ENCODE results near the gene ANO4. TPM values are rescaled to one million over a fixed set of nuclear protein-coding genes. Genes with fewer than 3 reads are reported as not detected.

The ANO4 gene
- total RNA-seq, 2 donors from 2014 or later: not detected

- H3K9me3 Mint-ChIP-seq: peaks cover 8% of the 10 kb centered on the region
- no peak overlapping the region for H3K4me3 Mint-ChIP-seq
- H3K27me3 Mint-ChIP-seq: no peaks in the 10 kb centered on the region
Observed at GRCh38 chr12:100875156-100875555, 80.6 kb downstream of the ANO4 start.

GRCh38 chr12:100875771-100876170 is 81.2 kb downstream of the ANO4 start:
- ATAC-seq (replicated peaks): no peak
- Mint-ChIP-seq H3K4me1 (no peaks in the 10 kb centered on the region), H3K27ac (no peak overlapping the region), H3K4me3 (no peak overlapping the region), H3K36me3 (ENCODE audit: low read depth) (no peaks in the 10 kb centered on the region), H3K9me3 (peaks cover 8% of the 10 kb centered on the region), H3K27me3 (no peaks in the 10 kb centered on the region)

More at GRCh38 chr12:100875156-100875555, 80.6 kb downstream of the ANO4 start:
- Mint-ChIP-seq H3K36me3 (ENCODE audit: low read depth) (no peaks in the 10 kb centered on the region), H3K27ac (no peak overlapping the region), H3K4me1 (no peaks in the 10 kb centered on the region)
- ATAC-seq (replicated peaks): no peak

- ATAC-seq (replicated peaks): no peak
- Mint-ChIP-seq H3K4me3 (no peak overlapping the region), H3K27me3 (no peaks in the 10 kb centered on the region), H3K4me1 (no peaks in the 10 kb centered on the region), H3K9me3 (peaks cover 8% of the 10 kb centered on the region), H3K36me3 (ENCODE audit: low read depth) (no peaks in the 10 kb centered on the region), H3K27ac (no peak overlapping the region)
Observed at GRCh38 chr12:100877776-100878175, 83.2 kb downstream of the ANO4 start.

GRCh38 chr12:100895192-100895591 is 100.6 kb downstream of the ANO4 start:
- H3K27me3 Mint-ChIP-seq: peaks cover 4% of the 10 kb centered on the region
- H3K36me3 Mint-ChIP-seq (ENCODE audit: low read depth): no peaks in the 10 kb centered on the region
- H3K9me3 Mint-ChIP-seq: peaks cover 5% of the 10 kb centered on the region
- H3K4me1 Mint-ChIP-seq: no peaks in the 10 kb centered on the region
- no peak overlapping the region for H3K4me3 Mint-ChIP-seq
- no peak for ATAC-seq (replicated peaks)
- no peak overlapping the region for H3K27ac Mint-ChIP-seq

- H3K27me3 Mint-ChIP-seq: peaks cover 4% of the 10 kb centered on the region
- H3K9me3 Mint-ChIP-seq: no peaks in the 10 kb centered on the region
Observed at GRCh38 chr12:100896192-100896591, 101.6 kb downstream of the ANO4 start.

GRCh38 chr12:100897240-100897639 is 102.7 kb downstream of the ANO4 start:
- ATAC-seq (replicated peaks): no peak
- H3K9me3 Mint-ChIP-seq: no peaks in the 10 kb centered on the region

More at GRCh38 chr12:100896192-100896591, 101.6 kb downstream of the ANO4 start:
- Mint-ChIP-seq H3K36me3 (ENCODE audit: low read depth) (no peaks in the 10 kb centered on the region), H3K4me1 (no peaks in the 10 kb centered on the region), H3K4me3 (no peak overlapping the region), H3K27ac (no peak overlapping the region)
- ATAC-seq (replicated peaks): no peak

GRCh38 chr12:100899301-100899700 is 104.7 kb downstream of the ANO4 start:
- no peak for ATAC-seq (replicated peaks)
- H3K9me3 Mint-ChIP-seq: no peaks in the 10 kb centered on the region
- no peak overlapping the region for H3K27ac Mint-ChIP-seq
- H3K4me1 Mint-ChIP-seq: no peaks in the 10 kb centered on the region
- no peaks in the 10 kb centered on the region for H3K27me3 Mint-ChIP-seq
- H3K4me3 Mint-ChIP-seq: no peak overlapping the region
- H3K36me3 Mint-ChIP-seq (ENCODE audit: low read depth): no peaks in the 10 kb centered on the region

More at GRCh38 chr12:100897240-100897639, 102.7 kb downstream of the ANO4 start:
- Mint-ChIP-seq H3K27ac (no peak overlapping the region), H3K27me3 (peaks cover 4% of the 10 kb centered on the region), H3K36me3 (ENCODE audit: low read depth) (no peaks in the 10 kb centered on the region), H3K4me3 (no peak overlapping the region), H3K4me1 (no peaks in the 10 kb centered on the region)

- H3K4me1 Mint-ChIP-seq: no peaks in the 10 kb centered on the region
- no peaks in the 10 kb centered on the region for H3K9me3 Mint-ChIP-seq
Observed at GRCh38 chr12:100900808-100901207, 106.2 kb downstream of the ANO4 start.

GRCh38 chr12:100901266-100901665 is 106.7 kb downstream of the ANO4 start:
- no peaks in the 10 kb centered on the region for H3K27me3 Mint-ChIP-seq
- no peak overlapping the region for H3K27ac Mint-ChIP-seq
- H3K4me1 Mint-ChIP-seq: no peaks in the 10 kb centered on the region
- no peak overlapping the region for H3K4me3 Mint-ChIP-seq
- no peaks in the 10 kb centered on the region for H3K36me3 Mint-ChIP-seq (ENCODE audit: low read depth)
- H3K9me3 Mint-ChIP-seq: no peaks in the 10 kb centered on the region
- no peak for ATAC-seq (replicated peaks)

More at GRCh38 chr12:100900808-100901207, 106.2 kb downstream of the ANO4 start:
- H3K27ac Mint-ChIP-seq: no peak overlapping the region
- no peak for ATAC-seq (replicated peaks)
- H3K36me3 Mint-ChIP-seq (ENCODE audit: low read depth): no peaks in the 10 kb centered on the region
- H3K4me3 Mint-ChIP-seq: no peak overlapping the region
- no peaks in the 10 kb centered on the region for H3K27me3 Mint-ChIP-seq

GRCh38 chr12:100904270-100904669 is 109.7 kb downstream of the ANO4 start:
- Mint-ChIP-seq H3K27ac (no peak overlapping the region), H3K27me3 (no peaks in the 10 kb centered on the region), H3K9me3 (no peaks in the 10 kb centered on the region), H3K36me3 (ENCODE audit: low read depth) (no peaks in the 10 kb centered on the region), H3K4me1 (no peaks in the 10 kb centered on the region), H3K4me3 (no peak overlapping the region)
- no peak for ATAC-seq (replicated peaks)

- Mint-ChIP-seq H3K27ac (no peak overlapping the region), H3K4me3 (no peak overlapping the region), H3K4me1 (no peaks in the 10 kb centered on the region), H3K9me3 (no peaks in the 10 kb centered on the region), H3K36me3 (ENCODE audit: low read depth) (no peaks in the 10 kb centered on the region), H3K27me3 (no peaks in the 10 kb centered on the region)
- no peak for ATAC-seq (replicated peaks)
Observed at GRCh38 chr12:100908501-100908900, 113.9 kb downstream of the ANO4 start.

- Mint-ChIP-seq H3K4me1 (no peaks in the 10 kb centered on the region), H3K4me3 (no peak overlapping the region), H3K27me3 (no peaks in the 10 kb centered on the region), H3K27ac (no peak overlapping the region), H3K36me3 (ENCODE audit: low read depth) (no peaks in the 10 kb centered on the region), H3K9me3 (no peaks in the 10 kb centered on the region)
- no peak for ATAC-seq (replicated peaks)
Observed at GRCh38 chr12:100913872-100914592, 119.5 kb downstream of the ANO4 start.

- Mint-ChIP-seq H3K4me1 (no peaks in the 10 kb centered on the region), H3K36me3 (ENCODE audit: low read depth) (no peaks in the 10 kb centered on the region), H3K27me3 (no peaks in the 10 kb centered on the region), H3K27ac (no peak overlapping the region), H3K9me3 (no peaks in the 10 kb centered on the region), H3K4me3 (no peak overlapping the region)
- no peak for ATAC-seq (replicated peaks)
Observed at GRCh38 chr12:100919116-100919515, 124.5 kb downstream of the ANO4 start.

- no peak for ATAC-seq (replicated peaks)
- Mint-ChIP-seq H3K4me1 (no peaks in the 10 kb centered on the region), H3K4me3 (no peak overlapping the region), H3K36me3 (ENCODE audit: low read depth) (no peaks in the 10 kb centered on the region), H3K9me3 (no peaks in the 10 kb centered on the region), H3K27me3 (no peaks in the 10 kb centered on the region), H3K27ac (no peak overlapping the region)
Observed at GRCh38 chr12:100920493-100920892, 125.9 kb downstream of the ANO4 start.

GRCh38 chr12:100926669-100927248 is 132.2 kb downstream of the ANO4 start:
- H3K27me3 Mint-ChIP-seq: no peaks in the 10 kb centered on the region
- H3K4me3 Mint-ChIP-seq: no peak overlapping the region
- ATAC-seq (replicated peaks): no peak

More at GRCh38 chr12:100926669-100927248, 132.2 kb downstream of the ANO4 start:
- no peaks in the 10 kb centered on the region for H3K4me1 Mint-ChIP-seq
- no peak overlapping the region for H3K27ac Mint-ChIP-seq
- no peaks in the 10 kb centered on the region for H3K36me3 Mint-ChIP-seq (ENCODE audit: low read depth)
- H3K9me3 Mint-ChIP-seq: peaks cover 9% of the 10 kb centered on the region
